GM12892 (cell line): ENCODE measurements around the gene FNBP1.
"Not testable (repeated sequence)": the region's sequence is repeated elsewhere in the genome, so short reads cannot be mapped to it uniquely, and the experiment has no call there.

ENCODE experiments used
- POLR2A ChIP-seq: IDR thresholded peaks from 2 replicates; pipeline ENCODE4 v1.6.1; 2011; ENCODE audit warnings: low read depth, low read length, control low read depth
- POLR2AphosphoS5 ChIP-seq: IDR thresholded peaks from 2 replicates; pipeline ENCODE4 v1.6.1; 2011; ENCODE audit warnings: low read depth, low read length, control low read depth

- not testable (repeated sequence) for TF ChIP-seq POLR2A, POLR2AphosphoS5
Measured at GRCh38 chr9:129984589-129984988, 58.4 kb downstream of the FNBP1 start.
